ENCODE results near the gene NRG3.

NRG3 gene

DNA sequence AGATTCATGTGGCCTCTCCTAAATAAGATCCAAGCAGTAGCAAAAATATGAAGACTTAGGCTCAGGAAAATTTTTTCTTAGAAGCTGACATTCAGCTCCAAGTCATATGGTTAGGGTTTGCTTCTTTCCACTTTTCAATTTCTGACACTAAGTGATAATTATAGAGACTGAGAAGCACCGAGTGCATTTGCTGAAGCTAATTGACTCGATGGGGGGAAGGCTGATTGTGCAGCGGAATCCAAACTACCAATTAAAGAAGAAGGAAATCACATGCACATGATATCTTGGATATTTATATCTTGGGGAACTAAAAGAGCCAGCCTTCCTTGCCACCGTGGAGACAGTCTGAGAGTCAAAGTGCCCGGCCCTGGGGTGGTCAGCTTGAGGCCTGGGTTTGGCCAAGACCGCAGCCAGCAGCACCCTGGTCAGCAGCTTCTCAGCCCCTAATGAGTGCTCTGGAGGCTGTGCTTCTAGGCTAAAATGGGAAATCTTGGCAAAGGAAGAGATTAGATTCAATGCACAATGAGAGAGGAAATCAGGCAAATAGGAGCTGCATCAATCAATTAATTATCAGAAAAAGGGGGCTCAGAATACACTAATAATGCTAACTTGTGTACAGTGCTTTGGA, 589.3 kb downstream of the NRG3 start:
- Histone ChIP-seq H3K4me1 (no peaks in the 10 kb centered on the region), H3K4me3 (ENCODE audit: low read depth, low read length) (no peak overlapping the region), H3K36me3 (ENCODE audit: control insufficient read depth, insufficient read depth, low read length) (no peaks in the 10 kb centered on the region), H3K27ac (no peak overlapping the region), H2AFZ (no peak overlapping the region), H3K9ac (no peak overlapping the region), H3K4me2 (ENCODE audit: low read length) (no peak overlapping the region), H3K9me3 (ENCODE audit: control insufficient read depth, low read length) (no peaks in the 10 kb centered on the region), H3K79me2 (no peaks in the 10 kb centered on the region), H3K27me3 (ENCODE audit: control insufficient read depth, insufficient read depth, low read length) (no peaks in the 10 kb centered on the region)
- TF ChIP-seq CTCF (IDR thresholded peaks at IDR 0.05) = no peak

DNA sequence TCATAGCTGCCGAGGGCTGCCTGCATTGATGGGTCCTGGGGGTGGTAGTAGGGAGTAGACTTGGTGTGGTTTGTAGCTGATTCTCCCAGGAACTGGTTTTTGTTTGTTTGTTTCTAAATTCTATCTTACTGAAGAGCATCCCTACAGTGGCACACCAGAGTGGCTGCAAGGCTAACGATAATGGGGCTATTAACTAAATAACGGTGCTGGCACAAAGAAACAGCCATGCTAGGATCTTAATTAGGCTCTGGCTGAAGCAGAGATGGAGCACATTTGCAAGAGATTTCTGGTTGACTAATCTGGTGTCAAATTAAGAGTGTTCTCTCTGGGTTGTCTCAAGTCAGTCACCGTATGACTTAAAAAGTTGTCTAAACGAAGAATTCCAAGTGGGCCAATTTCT, 590.0 kb downstream of the NRG3 start:
- no peaks in the 10 kb centered on the region for H3K4me1 ChIP-seq
- TF ChIP-seq CTCF (IDR thresholded peaks at IDR 0.05) = no peak
- no peak overlapping the region for H3K4me2 ChIP-seq (ENCODE audit: low read length)
- H3K79me2 ChIP-seq = no peaks in the 10 kb centered on the region
- no peak overlapping the region for H3K4me3 ChIP-seq (ENCODE audit: low read depth, low read length)
- H3K9ac ChIP-seq = no peak overlapping the region
- H3K9me3 ChIP-seq (ENCODE audit: control insufficient read depth, low read length) = no peaks in the 10 kb centered on the region
- H3K27me3 ChIP-seq (ENCODE audit: control insufficient read depth, insufficient read depth, low read length) = no peaks in the 10 kb centered on the region
- H2AFZ ChIP-seq = no peak overlapping the region
- H3K36me3 ChIP-seq (ENCODE audit: control insufficient read depth, insufficient read depth, low read length) = no peaks in the 10 kb centered on the region
- no peak overlapping the region for H3K27ac ChIP-seq

DNA sequence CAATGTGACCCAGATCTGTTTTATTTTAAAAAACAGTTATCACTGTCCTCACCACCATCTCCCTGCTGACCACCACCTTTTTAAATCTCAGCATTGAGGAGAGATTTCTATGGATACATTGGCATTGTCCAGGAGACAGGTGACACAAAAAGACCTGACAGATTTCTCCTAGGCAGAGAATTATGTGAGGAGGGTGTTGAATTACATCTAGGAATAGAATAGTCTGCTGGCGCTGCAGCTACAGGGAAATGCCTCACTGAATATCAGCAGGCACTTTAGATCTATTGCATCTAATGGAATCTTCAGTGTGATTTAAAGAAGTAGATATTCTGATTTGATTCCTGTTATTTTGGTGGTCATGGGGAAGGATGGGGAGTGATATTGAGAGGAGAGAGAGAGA, 593.5 kb downstream of the NRG3 start:
- H3K4me2 ChIP-seq (ENCODE audit: low read length) = no peak overlapping the region
- H3K27ac ChIP-seq = no peak overlapping the region
- H3K4me1 ChIP-seq = no peaks in the 10 kb centered on the region
- no peak overlapping the region for H3K4me3 ChIP-seq (ENCODE audit: low read depth, low read length)
- H2AFZ ChIP-seq = no peak overlapping the region
- no peak overlapping the region for H3K9ac ChIP-seq
- no peaks in the 10 kb centered on the region for H3K79me2 ChIP-seq
- H3K36me3 ChIP-seq (ENCODE audit: control insufficient read depth, insufficient read depth, low read length) = no peaks in the 10 kb centered on the region
- no peak for TF ChIP-seq CTCF (IDR thresholded peaks at IDR 0.05)
- H3K27me3 ChIP-seq (ENCODE audit: control insufficient read depth, insufficient read depth, low read length) = no peaks in the 10 kb centered on the region
- no peaks in the 10 kb centered on the region for H3K9me3 ChIP-seq (ENCODE audit: control insufficient read depth, low read length)

DNA sequence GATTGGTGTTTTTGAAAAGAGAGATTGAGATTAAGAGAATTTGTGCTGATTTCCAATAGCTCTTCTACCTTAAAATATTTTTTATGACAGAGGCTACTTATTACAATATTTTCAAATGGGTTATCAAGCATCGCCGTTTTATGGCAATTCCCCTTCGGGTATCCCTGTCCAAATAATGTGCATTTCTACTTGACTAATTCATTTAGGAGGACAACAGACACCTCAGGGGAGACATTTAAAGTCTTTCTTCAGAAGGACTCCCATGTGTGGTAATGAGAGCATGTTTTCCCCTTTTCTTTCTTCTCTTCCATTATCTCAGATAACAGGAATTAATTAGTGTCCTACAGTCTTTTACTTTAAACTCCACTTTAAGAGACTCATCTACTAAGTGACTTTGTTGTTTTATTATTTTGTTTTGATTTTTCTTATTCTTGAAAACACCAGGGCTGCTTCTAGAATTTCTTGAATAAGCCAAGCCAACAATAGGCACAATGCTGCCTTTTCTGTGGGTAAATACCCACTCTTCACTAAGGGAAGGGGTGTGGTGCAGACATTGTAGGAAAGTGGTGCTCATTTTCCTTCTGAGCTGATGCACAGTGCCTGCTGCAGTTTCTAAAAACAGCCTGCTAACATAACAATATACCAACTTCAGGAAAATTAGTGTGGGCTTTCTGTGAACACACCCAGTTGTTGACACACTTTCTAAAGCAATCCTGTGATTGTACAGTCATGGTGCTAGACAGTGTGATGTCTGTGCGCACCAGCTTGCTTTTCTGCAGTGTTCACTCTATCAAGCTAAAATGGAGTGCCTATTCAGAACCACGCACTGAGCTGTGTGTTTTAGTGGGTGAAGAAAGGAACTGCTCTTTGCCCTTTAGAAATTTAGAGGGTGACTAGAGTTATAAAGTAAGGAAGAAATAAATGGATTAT, 597.7 kb downstream of the NRG3 start:
- H3K36me3 ChIP-seq (ENCODE audit: control insufficient read depth, insufficient read depth, low read length) = no peaks in the 10 kb centered on the region
- H2AFZ ChIP-seq = no peak overlapping the region
- no peak overlapping the region for H3K9ac ChIP-seq
- no peaks in the 10 kb centered on the region for H3K9me3 ChIP-seq (ENCODE audit: control insufficient read depth, low read length)
- no peak overlapping the region for H3K27ac ChIP-seq
- no peak for TF ChIP-seq CTCF (IDR thresholded peaks at IDR 0.05)
- H3K27me3 ChIP-seq (ENCODE audit: control insufficient read depth, insufficient read depth, low read length) = no peaks in the 10 kb centered on the region
- no peaks in the 10 kb centered on the region for H3K79me2 ChIP-seq
- H3K4me1 ChIP-seq = no peaks in the 10 kb centered on the region
- no peak overlapping the region for H3K4me3 ChIP-seq (ENCODE audit: low read depth, low read length)
- no peak overlapping the region for H3K4me2 ChIP-seq (ENCODE audit: low read length)

All from parathyroid adenoma (tissue), 2 donors.